ENCODE results near the gene TJP3. TPM values are rescaled to one million over a fixed set of nuclear protein-coding genes. Genes with fewer than 3 reads are reported as not detected.
A peak's percentile ranks its signal among the peaks of the same experiment; 100 is the strongest.

Gene TJP3
- total and polyA plus RNA-seq, 2 donors from 2014 or later = 26.5 to 32.5 TPM

- peak in 2 of 5 donors; percentile 15 to 50 for DNase-seq
- no peak for FAIRE-seq
- no peaks in the 10 kb centered on the region for H3K4me1 ChIP-seq (ENCODE audit: control insufficient read depth in 2 of 3, insufficient read depth in 2 of 3, low read depth in 1 of 3, low read length in 3 of 3)
- intact Hi-C loops (cut with DNase I) = no loop called here
- H3K27me3 ChIP-seq (ENCODE audit: control insufficient read depth, insufficient read depth, low read length) = peaks cover 2% of the 10 kb centered on the region
- no peak within 1 kb of the TSS for H3K27ac ChIP-seq (ENCODE audit: low read depth in 2 of 2, low read length in 2 of 2)
- no peak for TF ChIP-seq CTCF (IDR thresholded peaks at IDR 0.05; ENCODE audit: borderline replicate concordance, extremely low read depth, insufficient read depth)
- H3K4me3 ChIP-seq (ENCODE audit: low read length in 3 of 3) = no peak within 1 kb of the TSS
- H3K9ac ChIP-seq (ENCODE audit: low read length in 3 of 3) = no peak within 1 kb of the TSS
- H3K9me3 ChIP-seq (ENCODE audit: control insufficient read depth in 2 of 3, insufficient read depth in 1 of 3, low read length in 3 of 3) = peaks cover 0 to 13% (median 3%) of the 10 kb centered on the region in 3 donors
- H3K36me3 ChIP-seq (ENCODE audit: control insufficient read depth in 2 of 3, insufficient read depth in 3 of 3, low read length in 3 of 3) = no peaks in the 10 kb centered on the region
Observed at GRCh38 chr19:3785938-3786824, 78.0 kb downstream of the TJP3 start, which contains the start of gene MATK. TSS of gene MATK (minus strand) at chr19:3786381. CDS start at chr19:3785135, 1,246 bp downstream.

GRCh38 chr19:3788996-3789778 lies 81.0 kb downstream of the TJP3 start:
- Histone ChIP-seq H3K9me3 (ENCODE audit: control insufficient read depth in 2 of 3, insufficient read depth in 1 of 3, low read length in 3 of 3) (no peaks in the 10 kb centered on the region), H3K4me3 (ENCODE audit: low read length in 3 of 3) (no peak overlapping the region), H3K4me1 (ENCODE audit: control insufficient read depth in 2 of 3, insufficient read depth in 2 of 3, low read depth in 1 of 3, low read length in 3 of 3) (no peaks in the 10 kb centered on the region), H3K9ac (ENCODE audit: low read length in 3 of 3) (no peak overlapping the region), H3K27ac (ENCODE audit: low read depth in 2 of 2, low read length in 2 of 2) (no peak overlapping the region), H3K27me3 (ENCODE audit: control insufficient read depth, insufficient read depth, low read length) (peaks cover 2% of the 10 kb centered on the region), H3K36me3 (ENCODE audit: control insufficient read depth in 2 of 3, insufficient read depth in 3 of 3, low read length in 3 of 3) (no peaks in the 10 kb centered on the region)
- DNase-seq (peak in 1 of 5 donors; percentile 50), FAIRE-seq (no peak)
- intact Hi-C loops (cut with DNase I) = no loop called here
- TF ChIP-seq CTCF (IDR thresholded peaks at IDR 0.05; ENCODE audit: borderline replicate concordance, extremely low read depth, insufficient read depth) = no peak

- H3K27me3 ChIP-seq (ENCODE audit: control insufficient read depth, insufficient read depth, low read length) = peaks cover 2% of the 10 kb centered on the region
- no peak overlapping the region for H3K4me3 ChIP-seq (ENCODE audit: low read length in 3 of 3)
- H3K27ac ChIP-seq (ENCODE audit: low read depth in 2 of 2, low read length in 2 of 2) = no peak overlapping the region
- no peaks in the 10 kb centered on the region for H3K4me1 ChIP-seq (ENCODE audit: control insufficient read depth in 2 of 3, insufficient read depth in 2 of 3, low read depth in 1 of 3, low read length in 3 of 3)
- TF ChIP-seq CTCF (IDR thresholded peaks at IDR 0.05; ENCODE audit: borderline replicate concordance, extremely low read depth, insufficient read depth) = no peak
- no peak for DNase-seq
- intact Hi-C loops (cut with DNase I) = no loop called here
- FAIRE-seq = no peak
- no peak overlapping the region for H3K9ac ChIP-seq (ENCODE audit: low read length in 3 of 3)
- H3K9me3 ChIP-seq (ENCODE audit: control insufficient read depth in 2 of 3, insufficient read depth in 1 of 3, low read length in 3 of 3) = no peaks in the 10 kb centered on the region
- no peaks in the 10 kb centered on the region for H3K36me3 ChIP-seq (ENCODE audit: control insufficient read depth in 2 of 3, insufficient read depth in 3 of 3, low read length in 3 of 3)
Observed at GRCh38 chr19:3790209-3790734, 82.1 kb downstream of the TJP3 start.
